ENCODE data around the gene SHC2.
A peak's percentile ranks its signal among the peaks of the same experiment; 100 is the strongest.
"Not testable (repeated sequence)": the region's sequence is repeated elsewhere in the genome, so short reads cannot be mapped to it uniquely, and the experiment has no call there.

SHC2 gene

GRCh38 chr19:482186-483041 lies 21.6 kb upstream of the SHC2 start:
- H3K4me3 Mint-ChIP-seq = no peak overlapping the region
- peaks cover 4% of the 10 kb centered on the region for H3K36me3 Mint-ChIP-seq (ENCODE audit: low read depth)
- H3K27me3 Mint-ChIP-seq (ENCODE audit: low read depth) = peaks cover 27% of the 10 kb centered on the region
- H3K4me1 Mint-ChIP-seq = peaks cover 15% of the 10 kb centered on the region
- TF ChIP-seq CTCF (IDR thresholded peaks at IDR 0.05; ENCODE audit: unreplicated experiment in 3 of 3) = no peak
- peaks cover 7% of the 10 kb centered on the region for H3K9me3 Mint-ChIP-seq
- H3K27ac Mint-ChIP-seq = no peak overlapping the region

- H3K36me3 Mint-ChIP-seq (ENCODE audit: low read depth); H3K9me3 Mint-ChIP-seq: not testable (repeated sequence)
Observed at GRCh38 chr19:481100-481499, 20.3 kb upstream of the SHC2 start.

GRCh38 chr19:480016-480855 lies 19.4 kb upstream of the SHC2 start:
- H3K27me3 Mint-ChIP-seq (ENCODE audit: low read depth) = peaks cover 24% of the 10 kb centered on the region
- H3K36me3 Mint-ChIP-seq (ENCODE audit: low read depth) = peaks cover 4% of the 10 kb centered on the region
- peak; percentile 59 to 75 (median 62) for TF ChIP-seq CTCF (IDR thresholded peaks at IDR 0.05; ENCODE audit: unreplicated experiment in 3 of 3)
- peaks cover 11% of the 10 kb centered on the region for H3K4me1 Mint-ChIP-seq
- peaks cover 7% of the 10 kb centered on the region for H3K9me3 Mint-ChIP-seq
- H3K4me3 Mint-ChIP-seq = peak overlapping the region; percentile 44 to 74 (median 54)
- peak overlapping the region in 2 of 3 experiments; percentile 62 to 92 for H3K27ac Mint-ChIP-seq

More at GRCh38 chr19:481100-481499, 20.3 kb upstream of the SHC2 start:
- peaks cover 15% of the 10 kb centered on the region for H3K4me1 Mint-ChIP-seq
- peak overlapping the region in 2 of 3 experiments; percentile 36 to 40 for H3K4me3 Mint-ChIP-seq
- peaks cover 26% of the 10 kb centered on the region for H3K27me3 Mint-ChIP-seq (ENCODE audit: low read depth)
- H3K27ac Mint-ChIP-seq = not testable (repeated sequence)

- H3K9me3 Mint-ChIP-seq = peaks cover 7% of the 10 kb centered on the region
- peak overlapping the region in 1 of 3 experiments; percentile 43 for H3K4me3 Mint-ChIP-seq
- H3K36me3 Mint-ChIP-seq (ENCODE audit: low read depth) = peaks cover 4% of the 10 kb centered on the region
- H3K27me3 Mint-ChIP-seq (ENCODE audit: low read depth) = peaks cover 27% of the 10 kb centered on the region
- TF ChIP-seq CTCF (IDR thresholded peaks at IDR 0.05; ENCODE audit: unreplicated experiment in 3 of 3) = no peak
- peaks cover 11% of the 10 kb centered on the region for H3K4me1 Mint-ChIP-seq
- H3K27ac Mint-ChIP-seq = peak overlapping the region in 2 of 3 experiments; percentile 27 to 37
Observed at GRCh38 chr19:478976-479375, 18.1 kb upstream of the SHC2 start.

DNA sequence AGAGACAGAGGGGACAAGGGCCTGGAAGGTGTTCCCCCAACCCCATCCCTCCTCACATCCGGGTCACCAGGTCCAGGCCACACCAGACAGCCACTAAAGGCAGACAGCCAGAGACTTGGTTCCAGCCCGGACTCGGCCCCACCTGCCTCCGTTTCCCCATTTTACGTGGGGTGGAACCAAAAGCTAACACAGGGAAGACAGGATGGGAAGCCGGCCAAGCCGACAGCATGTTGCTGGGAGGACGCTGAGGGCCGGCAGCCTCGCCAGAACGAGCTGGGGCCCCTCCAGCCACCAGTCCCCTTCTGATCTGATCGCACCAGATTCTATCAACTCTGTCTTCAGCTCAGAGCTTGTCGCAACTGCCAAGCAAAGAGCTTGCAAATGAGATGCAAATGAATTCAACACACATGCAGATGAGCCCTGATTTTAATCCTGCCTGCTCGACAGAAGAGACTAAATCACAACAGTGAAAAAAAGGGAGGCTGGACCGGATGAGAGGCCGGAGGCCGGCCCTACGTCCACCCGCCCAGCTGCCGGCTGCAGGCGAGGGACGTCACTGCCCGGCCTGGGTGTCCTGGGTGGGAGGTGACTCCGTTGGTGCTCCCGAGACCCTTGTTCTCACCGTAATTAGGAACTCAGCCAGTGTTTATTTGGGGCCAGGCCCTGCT lies 17.5 kb upstream of the SHC2 start:
- no peak for TF ChIP-seq CTCF (IDR thresholded peaks at IDR 0.05; ENCODE audit: unreplicated experiment in 3 of 3)
- Mint-ChIP-seq H3K9me3 (peaks cover 7% of the 10 kb centered on the region), H3K27me3 (ENCODE audit: low read depth) (peaks cover 27% of the 10 kb centered on the region), H3K27ac (peak overlapping the region in 2 of 3 experiments; percentile 27 to 37), H3K36me3 (ENCODE audit: low read depth) (peaks cover 4% of the 10 kb centered on the region), H3K4me1 (peaks cover 11% of the 10 kb centered on the region), H3K4me3 (peak overlapping the region in 1 of 3 experiments; percentile 6)

DNA sequence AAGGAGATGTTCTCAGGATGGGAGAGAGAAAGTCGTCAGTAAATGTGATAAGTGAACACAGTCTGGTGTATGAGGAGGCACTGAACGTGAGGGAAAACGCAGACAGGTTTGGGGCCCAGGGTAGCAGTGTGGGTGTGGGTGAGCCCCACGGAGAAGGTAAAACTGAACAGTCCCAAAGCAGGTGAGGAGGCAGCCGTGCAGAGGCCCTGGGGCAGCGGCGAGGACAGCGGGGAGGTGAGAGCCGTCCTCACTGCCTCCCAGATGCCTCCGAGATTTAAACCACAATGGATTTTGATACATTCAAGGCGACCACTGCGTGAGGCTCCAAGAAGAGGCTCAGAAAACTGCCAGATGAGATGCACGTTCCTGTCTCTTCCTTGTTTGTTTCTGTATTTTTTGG lies 14.5 kb upstream of the SHC2 start:
- peaks cover under 1% of the 10 kb centered on the region for H3K36me3 Mint-ChIP-seq (ENCODE audit: low read depth)
- no peak overlapping the region for H3K27ac Mint-ChIP-seq
- peaks cover 11% of the 10 kb centered on the region for H3K4me1 Mint-ChIP-seq
- no peak overlapping the region for H3K4me3 Mint-ChIP-seq
- H3K27me3 Mint-ChIP-seq (ENCODE audit: low read depth) = peaks cover 19% of the 10 kb centered on the region
- TF ChIP-seq CTCF (IDR thresholded peaks at IDR 0.05; ENCODE audit: unreplicated experiment in 3 of 3) = no peak
- peaks cover 2% of the 10 kb centered on the region for H3K9me3 Mint-ChIP-seq

Data from nephron (organoid).